GM23338 (cell line): ENCODE data around the gene HOXD8. TPM values are rescaled to one million over a fixed set of nuclear protein-coding genes. Genes with fewer than 3 reads are reported as not detected.

ENCODE experiments used
- ATAC-seq: fragments of 200-7000 bp; cut with Tn5 transposase; 3 replicates; pipeline ENCODE4 v1.9.1; 2020
- DNase-seq: peaks from one replicate; pipeline ENCODE4 v3.0.0-alpha.2; 2015; ENCODE audit warnings: low spot score
- H2AFZ ChIP-seq: fragments of 200-600 bp; sonication (generic); 2 replicates; pipeline ENCODE4 v1.8.0; 2016; ENCODE audit warnings: antibody characterized with exemption, mild to moderate bottlenecking, moderate library complexity
- H3F3A ChIP-seq: fragments of 200-600 bp; sonication (generic); replicated peaks from 2 replicates; pipeline ENCODE4 v1.8.0; 2017; ENCODE audit warnings: antibody characterized with exemption, mixed run types, low read depth
- H3K27ac ChIP-seq: fragments of 200-600 bp; sonication (generic); 2 replicates; pipeline ENCODE4 v1.6.1; 2016; ENCODE audit warnings: low read depth
- H3K27me3 ChIP-seq: fragments of 200-600 bp; sonication (generic); 2 replicates; pipeline ENCODE4 v1.8.0; 2016; ENCODE audit warnings: mild to moderate bottlenecking, mixed run types, moderate library complexity; ENCODE audit not compliant: insufficient read depth
- H3K36me3 ChIP-seq: fragments of 200-600 bp; sonication (generic); 2 replicates; pipeline ENCODE4 v1.8.0; 2016; ENCODE audit warnings: mild to moderate bottlenecking; ENCODE audit not compliant: insufficient read depth
- H3K4me1 ChIP-seq: fragments of 200-600 bp; sonication (generic); 2 replicates; pipeline ENCODE4 v1.8.0; 2016; ENCODE audit warnings: mild to moderate bottlenecking, moderate library complexity; ENCODE audit not compliant: insufficient read depth
- H3K4me2 ChIP-seq: fragments of 200-600 bp; sonication (generic); 2 replicates; pipeline ENCODE4 v1.7.1; 2017; ENCODE audit warnings: mixed run types
- H3K4me3 ChIP-seq: fragments of 200-600 bp; sonication (generic); 2 replicates; pipeline ENCODE4 v1.6.1; 2016; ENCODE audit warnings: mixed run types
- H3K79me2 ChIP-seq: fragments of 200-600 bp; sonication (generic); replicated peaks from 2 replicates; pipeline ENCODE4 v1.8.0; 2017; ENCODE audit warnings: mild to moderate bottlenecking; ENCODE audit not compliant: insufficient read depth
- H3K9me2 ChIP-seq: fragments of 200-600 bp; sonication (generic); 2 replicates; pipeline ENCODE4 v1.8.0; 2017; ENCODE audit not compliant: insufficient read depth
- H4K20me1 ChIP-seq: fragments of 200-600 bp; sonication (generic); replicated peaks from 2 replicates; pipeline ENCODE4 v1.8.0; 2017; ENCODE audit warnings: mild to moderate bottlenecking; ENCODE audit not compliant: insufficient read depth
- H3K27ac Mint-ChIP-seq: 2 replicates; pipeline ENCODE4 v1.8.0; 2020; ENCODE audit warnings: inconsistent platforms, mild to moderate bottlenecking, moderate library complexity, mixed read lengths
- H3K27me3 Mint-ChIP-seq: 3 replicates; pipeline ENCODE4 v1.8.0; 2022; ENCODE audit warnings: low read depth, mild to moderate bottlenecking, moderate library complexity, mixed read lengths, inconsistent platforms; ENCODE audit not compliant: insufficient read depth, poor library complexity
- H3K36me3 Mint-ChIP-seq: 3 replicates; pipeline ENCODE4 v1.8.0; 2021; ENCODE audit warnings: low read depth, mild to moderate bottlenecking, inconsistent platforms, moderate library complexity, mixed read lengths
- H3K4me1 Mint-ChIP-seq: 3 replicates; pipeline ENCODE4 v1.8.0; 2020; ENCODE audit warnings: mild to moderate bottlenecking, inconsistent platforms, mixed read lengths
- H3K4me3 Mint-ChIP-seq: 3 replicates; pipeline ENCODE4 v1.8.0; 2021; ENCODE audit warnings: moderate library complexity, mild to moderate bottlenecking, inconsistent platforms, mixed read lengths
- H3K9me3 Mint-ChIP-seq: 3 replicates; pipeline ENCODE4 v1.8.0; 2020; ENCODE audit warnings: moderate library complexity, mild to moderate bottlenecking, inconsistent platforms, mixed read lengths
- CTCF ChIP-seq, 2 experiments: fragments of 200-600 bp in 1 of 2; sonication (generic) in 1 of 2; conservative IDR thresholded peaks; 2 replicates each; pipeline versions ENCODE4 v1.5.1 to v1.6.1; 2016 to 2017; ENCODE audit warnings: antibody characterized with exemption in 2 of 2, low read depth in 2 of 2, mild to moderate bottlenecking in 2 of 2, moderate library complexity in 1 of 2
- EZH2 ChIP-seq: fragments of 200-600 bp; sonication (generic); IDR thresholded peaks from one replicate; pipeline ENCODE4 v1.8.0; 2017; ENCODE audit warnings: antibody characterized with exemption, mild to moderate bottlenecking, low read depth; ENCODE audit not compliant: unreplicated experiment
- JUNB ChIP-seq: IDR thresholded peaks from one replicate; pipeline ENCODE4 v1.6.1; 2016; ENCODE audit warnings: antibody characterized with exemption; ENCODE audit not compliant: unreplicated experiment
- ZNF331 ChIP-seq: fragments of 250-450 bp; sonication (Bioruptor Pico); IDR thresholded peaks from 2 replicates; pipeline ENCODE4 v1.5.0; 2020; ENCODE audit warnings: low read depth, mild to moderate bottlenecking, moderate library complexity
- ZNF462 ChIP-seq: fragments of 250-450 bp; sonication (Bioruptor Pico); IDR thresholded peaks from 2 replicates; pipeline ENCODE4 v1.5.0; 2020; ENCODE audit warnings: mild to moderate bottlenecking, moderate library complexity
- polyA plus RNA-seq: library from polyadenylated mRNA; unstranded; fragments of >200 nt; fragmentation: Nextera tagmentation; extraction: Ambion mirVana; gene quantifications from 2 replicates; pipeline ENCODE4 v1.2.1, GENCODE V29; 2016
- total RNA-seq: library from RNA; depleted of rRNA; stranded (reverse); fragments of >200 nt; shearing (Covaris generic); gene quantifications from 2 replicates; pipeline ENCODE4 v1.2.3, GENCODE V29; 2014

HOXD8 gene
- total and polyA plus RNA-seq, 2 experiments from 2014 or later = not detected

- TF ChIP-seq ZNF462 (CRISPR knock-in tag) (no peak), JUNB (no peak), ZNF331 (CRISPR knock-in tag) (no peak)
Measured at GRCh38 chr2:176163672-176164056, 34.2 kb downstream of the HOXD8 start (continued).

GRCh38 chr2:176164201-176164600 is 34.7 kb downstream of the HOXD8 start:
- peaks cover 45% of the 10 kb centered on the region for H3K4me1 ChIP-seq
- ATAC-seq = no peak
- H3K4me3 Mint-ChIP-seq = peak overlapping the region; percentile 36; the same call in 2 of the 3 replicates
- peak overlapping the region; percentile 44 for H3K4me3 ChIP-seq
- TF ChIP-seq EZH2 (peak; percentile 96), CTCF (conservative IDR thresholded peaks at IDR 0.05; ENCODE audit: low read depth in 2 of 2) (no peak)
- no peaks in the 10 kb centered on the region for H3K9me2 ChIP-seq
- H3K9me3 Mint-ChIP-seq = peaks cover 7% of the 10 kb centered on the region; the same call in 1 of the 3 replicates
- no peaks in the 10 kb centered on the region for H3K36me3 Mint-ChIP-seq
- H3K36me3 ChIP-seq = no peaks in the 10 kb centered on the region
- H4K20me1 ChIP-seq = peaks cover 57% of the 10 kb centered on the region
- no peak overlapping the region for H3K27ac Mint-ChIP-seq
- H2AFZ ChIP-seq = no peak overlapping the region
- H3K27me3 ChIP-seq = peaks cover 100% of the 10 kb centered on the region
- H3K27ac ChIP-seq = no peak overlapping the region
- H3K79me2 ChIP-seq = no peaks in the 10 kb centered on the region
- H3K4me1 Mint-ChIP-seq = peaks cover 36% of the 10 kb centered on the region
- H3K27me3 Mint-ChIP-seq = peaks cover 100% of the 10 kb centered on the region
- H3K4me2 ChIP-seq = peak overlapping the region; percentile 73; the same call in 1 of the 2 replicates
- DNase-seq = no peak
- H3F3A ChIP-seq = peaks cover 19% of the 10 kb centered on the region
